GM19438 (cell line): ENCODE data around the gene C20orf141.

Experiments
- ATAC-seq: cut with Tn5 transposase; IDR thresholded peaks from one replicate; pipeline ENCODE4 v1.9.1; 2021; ENCODE audit warnings: low read depth; ENCODE audit not compliant: unreplicated experiment

C20orf141 gene

GRCh38 chr20:2840967-2841531 is 26.3 kb downstream of the C20orf141 start:
- peak; percentile 50 for ATAC-seq

GRCh38 chr20:2845607-2846006 is 30.8 kb downstream of the C20orf141 start:
- ATAC-seq = no peak

GRCh38 chr20:2846698-2847097 is 31.9 kb downstream of the C20orf141 start:
- ATAC-seq = no peak

DNA sequence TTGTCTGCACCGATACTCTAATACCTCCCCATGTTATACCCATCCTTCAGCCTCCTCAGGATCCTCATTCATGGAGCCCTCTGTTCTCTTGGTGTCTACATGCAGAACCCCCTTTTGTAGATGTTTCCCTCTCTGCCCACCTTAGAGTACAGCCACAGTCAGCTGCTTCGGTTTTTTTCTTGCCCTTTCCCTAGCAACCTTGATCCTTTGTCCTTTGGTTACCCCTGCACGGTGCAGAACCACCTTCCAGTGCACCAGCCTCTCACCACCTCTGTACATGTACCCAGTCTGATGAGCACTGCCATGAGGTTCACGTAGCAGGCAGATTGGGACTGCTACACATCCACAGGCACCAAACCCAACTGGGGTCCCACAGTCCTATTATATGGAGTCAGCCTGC is 33.0 kb downstream of the C20orf141 start:
- ATAC-seq = no peak

DNA sequence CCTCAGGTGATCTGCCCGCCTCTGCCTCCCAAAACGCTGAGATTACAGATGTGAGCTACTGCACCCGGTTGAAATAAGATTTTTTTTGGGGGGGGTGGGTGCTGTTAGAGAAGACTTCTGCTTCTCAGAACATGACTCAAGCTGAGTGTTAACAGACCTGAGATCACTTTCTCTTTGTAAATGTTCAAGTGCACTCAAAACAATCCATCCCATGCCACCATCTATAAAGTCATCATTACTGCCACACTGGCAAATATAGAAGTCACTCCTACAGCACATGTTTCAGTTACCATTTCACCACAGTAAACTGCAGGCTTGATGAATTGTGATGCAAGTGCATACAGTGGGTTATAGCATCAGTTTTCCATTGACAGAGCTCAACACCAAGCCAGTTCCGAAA is 34.7 kb downstream of the C20orf141 start:
- no peak for ATAC-seq

DNA sequence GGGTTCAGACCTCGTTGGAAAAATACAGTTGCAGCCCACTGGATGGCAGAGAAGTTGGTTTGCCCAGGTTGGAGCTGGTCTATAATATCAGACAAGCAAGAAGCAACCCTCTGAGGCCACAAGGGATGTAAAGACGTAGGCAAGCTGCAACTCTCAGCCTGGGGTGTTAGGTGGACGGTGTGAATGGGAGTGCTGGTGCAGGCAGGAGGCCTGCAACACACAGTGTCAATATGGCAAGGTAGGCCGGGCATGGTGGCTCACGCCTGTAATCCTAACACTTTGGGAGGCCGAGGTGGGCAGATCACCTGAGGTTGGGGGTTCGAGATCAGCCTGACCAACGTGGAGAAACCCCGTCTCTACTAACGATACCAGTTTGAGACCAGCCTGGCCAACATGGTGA is 36.3 kb downstream of the C20orf141 start:
- no peak for ATAC-seq

- no peak for ATAC-seq
Observed at GRCh38 chr20:2858591-2858990, 43.8 kb downstream of the C20orf141 start.

GRCh38 chr20:2859330-2860121 is 44.7 kb downstream of the C20orf141 start:
- no peak for ATAC-seq

- ATAC-seq = no peak
Observed at GRCh38 chr20:2864626-2865025, 49.8 kb downstream of the C20orf141 start.

DNA sequence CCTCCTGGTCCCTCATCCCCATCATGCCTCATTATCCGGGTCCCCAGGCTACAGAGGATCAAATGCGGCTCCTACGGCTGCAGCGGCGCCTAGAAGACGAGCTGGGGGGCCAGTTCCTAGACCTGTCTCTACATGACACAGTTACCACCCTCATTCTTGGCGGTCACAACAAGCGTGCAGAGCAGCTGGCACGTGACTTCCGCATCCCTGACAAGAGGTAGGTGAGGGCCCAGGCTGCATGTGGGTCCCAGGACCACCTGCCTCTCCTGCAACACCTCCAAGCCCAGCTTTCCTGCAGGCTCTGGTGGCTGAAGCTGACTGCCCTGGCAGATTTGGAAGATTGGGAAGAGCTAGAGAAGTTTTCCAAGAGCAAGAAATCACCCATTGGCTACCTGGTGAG is 50.3 kb downstream of the C20orf141 start:
- ATAC-seq = no peak
